Measurements from ENCODE around the gene OFD1. TPM values are rescaled to one million over a fixed set of nuclear protein-coding genes. Genes with fewer than 3 reads are reported as not detected.

The OFD1 gene
- total and polyA plus RNA-seq, 2 of the 8 experiments (the other 6 are each of a cell fraction or from before 2014, with no cell fraction given) = 8.0 to 23.4 TPM

- Histone ChIP-seq H2AK5ac (ENCODE audit: low read depth, low read length) (no peak overlapping the region), H3K4me2 (ENCODE audit: insufficient read depth in 1 of 2, low read depth in 2 of 2, low read length in 2 of 2) (no peak overlapping the region), H4K20me1 (replicated peaks in 1 of 2; ENCODE audit: control insufficient read depth in 1 of 2, insufficient read depth in 2 of 2, low read length in 2 of 2) (no peaks in the 10 kb centered on the region), H3K56ac (replicated peaks; ENCODE audit: insufficient read length, low read depth, low read length) (no peak overlapping the region), H4K91ac (replicated peaks; ENCODE audit: insufficient read length, low read length) (no peak overlapping the region), H4K8ac (ENCODE audit: extremely low read depth, insufficient read depth, low read length) (no peak overlapping the region), H2AFZ (ENCODE audit: low read length) (no peak overlapping the region), H3K27me3 (replicated peaks in 1 of 4; ENCODE audit: control insufficient read depth in 3 of 4, extremely low read depth in 1 of 4, insufficient read depth in 3 of 4, low read length in 3 of 4) (no peaks in the 10 kb centered on the region), H4K5ac (ENCODE audit: insufficient read length, low read depth, low read length) (no peak overlapping the region), H3K9ac (replicated peaks in 1 of 4; ENCODE audit: extremely low read depth in 1 of 4, low read depth in 3 of 4, low read length in 3 of 4) (no peak overlapping the region), H3K4me1 (replicated peaks in 1 of 4; ENCODE audit: control insufficient read depth in 3 of 4, insufficient read depth in 4 of 4, low read length in 3 of 4) (no peaks in the 10 kb centered on the region; a peak in 1 of 7 replicates), H2BK5ac (ENCODE audit: low read depth, low read length) (no peak overlapping the region), H3K14ac (ENCODE audit: insufficient read length) (no peak overlapping the region), H3K18ac (ENCODE audit: extremely low read depth, low read length) (no peak overlapping the region), H3K4ac (replicated peaks; ENCODE audit: insufficient read length, low read depth, low read length) (no peak overlapping the region), H2BK20ac (ENCODE audit: low read length) (no peak overlapping the region), H2BK12ac (ENCODE audit: low read depth, low read length) (no peak overlapping the region), H3K23ac (ENCODE audit: insufficient read length) (no peak overlapping the region), H3K36me3 (ENCODE audit: control insufficient read depth in 2 of 4, insufficient read depth in 4 of 4, low read length in 3 of 4) (peaks cover 2 to 68% (median 25%) of the 10 kb centered on the region in 4 experiments; a peak in 7 of 8 replicates), H3K79me1 (ENCODE audit: low read depth, low read length) (no peaks in the 10 kb centered on the region), H3K27ac (ENCODE audit: low read depth, low read length) (no peak overlapping the region), H2BK15ac (ENCODE audit: low read length) (no peak overlapping the region), H3K23me2 (ENCODE audit: low read depth, low read length) (no peaks in the 10 kb centered on the region), H3K79me2 (ENCODE audit: control insufficient read depth in 1 of 2, insufficient read depth in 2 of 2, low read length in 2 of 2) (no peaks in the 10 kb centered on the region), H2BK120ac (replicated peaks; ENCODE audit: low read depth, low read length) (no peak overlapping the region), H3K4me3 (ENCODE audit: extremely low read depth in 1 of 4, insufficient read depth in 2 of 4, low read depth in 3 of 4, low read length in 4 of 4) (no peak overlapping the region), H3K9me3 (ENCODE audit: insufficient read depth in 2 of 2, low read depth in 1 of 2, low read length in 1 of 2) (no peaks in the 10 kb centered on the region)
- DNase-seq (ENCODE audit: low read depth in 1 of 2, low spot score in 2 of 2) (no peak), FAIRE-seq (no peak)
- WGBS, 2 experiments (ENCODE audit: extremely low coverage in 1 of 2, insufficient coverage in 1 of 2, insufficient read length in 1 of 2, insufficient replicate concordance in 2 of 2, low coverage in 1 of 2, low lambda C conversion rate in 2 of 2, missing lambda C conversion rate in 1 of 2) = 87% methylated on average over 2 of the region's 2 CpGs; no CpG with 5 or more reads in 1 of the 2 experiments
- ChIA-PET CTCF (ENCODE audit: partially characterized antibody) (interaction anchor here (0.5 to 1.3 kb wide), 4 partner anchors 15 to 282 kb away, joined by 3 read pairs; no protein-coding TSS in a partner anchor), POLR2A (ENCODE audit: partially characterized antibody) (interaction anchor here (1.9 kb wide), 1 partner anchor 10 kb away, joined by 4 read pairs; no protein-coding TSS in a partner anchor)
- no peak for TF ChIP-seq ZNF274 (IDR thresholded peaks at IDR 0.05; ENCODE audit: borderline replicate concordance, extremely low read depth, low read length)
- TF ChIP-seq SAP30 (IDR thresholded peaks at IDR 0.05; ENCODE audit: insufficient read depth, insufficient replicate concordance, low read length) = no peak
- TF ChIP-seq NRF1 (IDR thresholded peaks at IDR 0.05; ENCODE audit: low read depth, low read length) = no peak
- no peak for TF ChIP-seq TEAD4 (IDR thresholded peaks at IDR 0.05; ENCODE audit: low read depth, low read length)
- no peak for TF ChIP-seq JUND (IDR thresholded peaks at IDR 0.05; ENCODE audit: low read length)
- no peak for TF ChIP-seq FOSL1 (IDR thresholded peaks at IDR 0.05; ENCODE audit: insufficient read depth, low read depth, low read length)
- TF ChIP-seq BCL11A (IDR thresholded peaks at IDR 0.05; ENCODE audit: low read depth in 2 of 2, low read length in 2 of 2) = no peak
- no peak for TF ChIP-seq TBP (IDR thresholded peaks at IDR 0.05; ENCODE audit: low read depth, low read length)
- TF ChIP-seq CTCF (IDR thresholded peaks at IDR 0.05; ENCODE audit: control extremely low read depth in 1 of 3, insufficient read depth in 1 of 3, low read depth in 1 of 3, low read length in 3 of 3) = no peak
- TF ChIP-seq KDM5A (IDR thresholded peaks at IDR 0.05; ENCODE audit: low read length) = no peak
These were observed 40.1 kb downstream of the OFD1 start for GRCh38 chrX:13774696-13775095.

Data from H1 (cell line).